CD4-positive, alpha-beta T cell treated with Interleukin-17A for 4 hours (primary cell): ENCODE data around the gene TNFSF8.

ENCODE experiments used
- DNase-seq: peaks from one replicate; pipeline ENCODE4 v3.0.0-alpha.2; 2020; ENCODE audit warnings: mixed read lengths

TNFSF8 gene

GRCh38 chr9:114935119-114935518, 4.7 kb upstream of the TNFSF8 start:
- no peak for DNase-seq

- no peak for DNase-seq
Observed at GRCh38 chr9:114932502-114932901, 2.1 kb upstream of the TNFSF8 start.

GRCh38 chr9:114931407-114931806, 1.0 kb upstream of the TNFSF8 start:
- no peak for DNase-seq

GRCh38 chr9:114929201-114929600, 1.2 kb downstream of the TNFSF8 start:
- no peak for DNase-seq

- DNase-seq, result no peak
Observed at GRCh38 chr9:114928671-114929070, 1.7 kb downstream of the TNFSF8 start.

- DNase-seq, result peak; percentile 20
Observed at GRCh38 chr9:114928136-114928535, 2.3 kb downstream of the TNFSF8 start.

GRCh38 chr9:114925672-114926071, 4.7 kb downstream of the TNFSF8 start:
- no peak for DNase-seq

GRCh38 chr9:114925039-114925438, 5.4 kb downstream of the TNFSF8 start:
- DNase-seq, result no peak

GRCh38 chr9:114924327-114924726, 6.1 kb downstream of the TNFSF8 start:
- DNase-seq, result no peak

- DNase-seq, result no peak
Observed at GRCh38 chr9:114923918-114924317, 6.5 kb downstream of the TNFSF8 start.

- no peak for DNase-seq
Observed at GRCh38 chr9:114921171-114921570, 9.2 kb downstream of the TNFSF8 start.

GRCh38 chr9:114919611-114920010, 10.8 kb downstream of the TNFSF8 start:
- no peak for DNase-seq

GRCh38 chr9:114916481-114916880, 13.9 kb downstream of the TNFSF8 start:
- no peak for DNase-seq

- no peak for DNase-seq
Observed at GRCh38 chr9:114914139-114914538, 16.3 kb downstream of the TNFSF8 start.

GRCh38 chr9:114913656-114914055, 16.7 kb downstream of the TNFSF8 start:
- no peak for DNase-seq

GRCh38 chr9:114913217-114913616, 17.2 kb downstream of the TNFSF8 start:
- DNase-seq, result no peak

GRCh38 chr9:114911167-114911821, 19.1 kb downstream of the TNFSF8 start:
- no peak for DNase-seq

GRCh38 chr9:114910541-114910940, 19.9 kb downstream of the TNFSF8 start:
- no peak for DNase-seq

GRCh38 chr9:114909661-114910060, 20.7 kb downstream of the TNFSF8 start:
- no peak for DNase-seq

GRCh38 chr9:114908805-114909448, 21.5 kb downstream of the TNFSF8 start:
- DNase-seq, result peak; percentile 20

- no peak for DNase-seq
Observed at GRCh38 chr9:114908104-114908622, 22.2 kb downstream of the TNFSF8 start.

- peak; percentile 38 for DNase-seq
Observed at GRCh38 chr9:114906922-114907571, 23.3 kb downstream of the TNFSF8 start.

GRCh38 chr9:114905170-114905940, 25.0 kb downstream of the TNFSF8 start:
- DNase-seq, result no peak
